H1 (cell line): ENCODE measurements around the gene PRRT2. TPM values are rescaled to one million over a fixed set of nuclear protein-coding genes. Genes with fewer than 3 reads are reported as not detected.

Experiments used
- CTCF ChIA-PET: fragments of 300-600 bp; sonication (Branson Sonifier 250); formaldehyde crosslinking; loops from one replicate; lab custom pipeline; 2021; ENCODE audit not compliant: partially characterized antibody; lab: Charles Lee
- POLR2A ChIA-PET: fragments of 300-600 bp; sonication (Branson Sonifier 250); formaldehyde crosslinking; loops from one replicate; lab custom pipeline; 2021; ENCODE audit warnings: inconsistent platforms; ENCODE audit not compliant: partially characterized antibody; lab: Charles Lee
- DNase-seq, 2 experiments: peaks; one replicate each; pipeline versions ENCODE4 v3.0.0 to v3.0.0-alpha.2; 2010 to 2022; ENCODE audit warnings: low spot score in 2 of 2, low read depth in 1 of 2, mixed read lengths in 1 of 2
- FAIRE-seq: peaks from 2 replicates; lab custom pipeline; 2011; peaks lifted over from hg19 to GRCh38; lab: Jason Lieb, UNC
- H2AFZ ChIP-seq: 2 replicates; pipeline ENCODE4 v1.8.1; 2012; ENCODE audit warnings: low read length, inconsistent platforms
- H2AK5ac ChIP-seq: 2 replicates; pipeline ENCODE4 v1.6.1; 2013; ENCODE audit warnings: low read depth, low read length
- H2BK120ac ChIP-seq: replicated peaks from 2 replicates; pipeline ENCODE3; 2013; ENCODE audit warnings: low read depth, low read length, inconsistent platforms
- H2BK12ac ChIP-seq: 2 replicates; pipeline ENCODE4 v1.6.1; 2013; ENCODE audit warnings: low read depth, low read length
- H2BK15ac ChIP-seq: 2 replicates; pipeline ENCODE4 v1.6.1; 2013; ENCODE audit warnings: low read length
- H2BK20ac ChIP-seq: 2 replicates; pipeline ENCODE4 v1.6.1; 2013; ENCODE audit warnings: low read length
- H2BK5ac ChIP-seq: 2 replicates; pipeline ENCODE4 v1.6.1; 2013; ENCODE audit warnings: low read depth, low read length
- H3K14ac ChIP-seq: 2 replicates; pipeline ENCODE4 v1.6.1; 2013; ENCODE audit warnings: inconsistent platforms; ENCODE audit not compliant: insufficient read length
- H3K18ac ChIP-seq: 2 replicates; pipeline ENCODE4 v1.6.1; 2013; ENCODE audit warnings: low read length; ENCODE audit errors: extremely low read depth
- H3K23ac ChIP-seq: 2 replicates; pipeline ENCODE4 v1.6.1; 2013; ENCODE audit warnings: inconsistent platforms; ENCODE audit not compliant: insufficient read length
- H3K23me2 ChIP-seq: 2 replicates; pipeline ENCODE4 v1.6.1; 2013; ENCODE audit warnings: low read depth, low read length
- H3K27ac ChIP-seq: 2 replicates; pipeline ENCODE4 v1.6.1; 2011; ENCODE audit warnings: low read depth, low read length, inconsistent platforms
- H3K27me3 ChIP-seq, 4 experiments: replicated peaks in 1 of 4; 1 replicate in 1 of 4; 2 replicates in 3 of 4; pipeline versions ENCODE4 v1.6.1 to v1.8.1; 2011 to 2013; ENCODE audit warnings: low read length in 3 of 4, mild to moderate bottlenecking in 3 of 4, inconsistent platforms in 2 of 4, mixed read lengths in 2 of 4, moderate library complexity in 1 of 4; ENCODE audit not compliant: control insufficient read depth in 3 of 4, insufficient read depth in 3 of 4; ENCODE audit errors: extremely low read depth in 1 of 4
- H3K36me3 ChIP-seq, 4 experiments: 2 replicates each; pipeline versions ENCODE4 v1.6.1 to v1.8.1; 2011 to 2013; ENCODE audit warnings: mild to moderate bottlenecking in 4 of 4, low read length in 3 of 4, moderate library complexity in 2 of 4, control low read depth in 1 of 4, inconsistent platforms in 1 of 4; ENCODE audit not compliant: insufficient read depth in 4 of 4, control insufficient read depth in 2 of 4
- H3K4ac ChIP-seq: replicated peaks from 2 replicates; pipeline ENCODE3; 2013; ENCODE audit warnings: low read length, low read depth, mixed read lengths, inconsistent platforms; ENCODE audit not compliant: insufficient read length
- H3K4me1 ChIP-seq, 4 experiments: replicated peaks in 1 of 4; 1 replicate in 1 of 4; 2 replicates in 3 of 4; pipeline versions ENCODE4 v1.6.1 to v1.8.1; 2011 to 2013; ENCODE audit warnings: low read length in 3 of 4, inconsistent platforms in 2 of 4, mixed read lengths in 1 of 4; ENCODE audit not compliant: insufficient read depth in 4 of 4, control insufficient read depth in 3 of 4
- H3K4me2 ChIP-seq, 2 experiments: 2 replicates each; pipeline versions ENCODE4 v1.6.1 to v1.8.1; 2011 to 2013; ENCODE audit warnings: low read depth in 2 of 2, low read length in 2 of 2, control low read depth in 1 of 2, inconsistent platforms in 1 of 2, mild to moderate bottlenecking in 1 of 2; ENCODE audit not compliant: insufficient read depth in 1 of 2
- H3K4me3 ChIP-seq, 4 experiments: fragments of 200-600, 300-600 bp in 1 of 4; sonication (generic), shearing (Covaris generic), sonication (Bioruptor Twin) in 1 of 4; 2 replicates each; pipeline versions ENCODE4 v1.5.1 to v1.8.1; 2011 to 2016; ENCODE audit warnings: low read length in 4 of 4, low read depth in 3 of 4, control low read depth in 2 of 4, inconsistent platforms in 2 of 4, mild to moderate bottlenecking in 2 of 4, mixed read lengths in 1 of 4, moderate library complexity in 1 of 4; ENCODE audit not compliant: insufficient read depth in 2 of 4; ENCODE audit errors: extremely low read depth in 1 of 4
- H3K56ac ChIP-seq: replicated peaks from 2 replicates; pipeline ENCODE3; 2013; ENCODE audit warnings: low read depth, mild to moderate bottlenecking, mixed read lengths, low read length, inconsistent platforms; ENCODE audit not compliant: insufficient read length
- H3K79me1 ChIP-seq: 2 replicates; pipeline ENCODE4 v1.6.1; 2013; ENCODE audit warnings: low read depth, low read length, control low read depth
- H3K79me2 ChIP-seq, 2 experiments: 2 replicates each; pipeline versions ENCODE4 v1.6.1 to v1.8.1; 2012 to 2013; ENCODE audit warnings: low read length in 2 of 2, mild to moderate bottlenecking in 2 of 2, inconsistent platforms in 1 of 2; ENCODE audit not compliant: insufficient read depth in 2 of 2, control insufficient read depth in 1 of 2
- H3K9ac ChIP-seq, 4 experiments: replicated peaks in 1 of 4; 1 replicate in 1 of 4; 2 replicates in 3 of 4; pipeline versions ENCODE4 v1.6.1 to v1.8.1; 2011 to 2013; ENCODE audit warnings: low read depth in 3 of 4, low read length in 3 of 4, control low read depth in 2 of 4, mild to moderate bottlenecking in 2 of 4, moderate library complexity in 2 of 4, inconsistent platforms in 1 of 4; ENCODE audit errors: extremely low read depth in 1 of 4
- H3K9me3 ChIP-seq, 2 experiments: 2 replicates each; pipeline versions ENCODE4 v1.6.1 to v1.8.1; 2012 to 2013; ENCODE audit warnings: mild to moderate bottlenecking in 2 of 2, moderate library complexity in 2 of 2, control low read depth in 1 of 2, inconsistent platforms in 1 of 2, low read depth in 1 of 2, low read length in 1 of 2, mixed read lengths in 1 of 2; ENCODE audit not compliant: insufficient read depth in 2 of 2
- H4K20me1 ChIP-seq, 2 experiments: replicated peaks in 1 of 2; 2 replicates each; pipeline versions ENCODE3 to v1.8.1; 2011 to 2013; ENCODE audit warnings: inconsistent platforms in 2 of 2, low read length in 2 of 2, mild to moderate bottlenecking in 1 of 2; ENCODE audit not compliant: insufficient read depth in 2 of 2, control insufficient read depth in 1 of 2
- H4K5ac ChIP-seq: 2 replicates; pipeline ENCODE4 v1.6.1; 2013; ENCODE audit warnings: low read length, low read depth, mixed read lengths, inconsistent platforms; ENCODE audit not compliant: insufficient read length
- H4K8ac ChIP-seq: 2 replicates; pipeline ENCODE4 v1.8.0; 2013; ENCODE audit warnings: mild to moderate bottlenecking, moderate library complexity, low read length, inconsistent platforms; ENCODE audit not compliant: insufficient read depth; ENCODE audit errors: extremely low read depth
- H4K91ac ChIP-seq: replicated peaks from 2 replicates; pipeline ENCODE3; 2013; ENCODE audit warnings: low read length, mixed read lengths, inconsistent platforms; ENCODE audit not compliant: insufficient read length
- BCL11A ChIP-seq, 2 experiments: IDR thresholded peaks; one replicate each; pipeline ENCODE4 v1.6.1; 2011; ENCODE audit warnings: low read depth in 2 of 2, low read length in 2 of 2, mild to moderate bottlenecking in 2 of 2
- CREB1 ChIP-seq: IDR thresholded peaks from 2 replicates; pipeline ENCODE4 v1.6.1; 2012; ENCODE audit warnings: inconsistent platforms
- GABPA ChIP-seq: IDR thresholded peaks from 2 replicates; pipeline ENCODE4 v1.6.1; 2011; ENCODE audit warnings: mild to moderate bottlenecking, low read length, moderate library complexity, borderline replicate concordance; ENCODE audit not compliant: insufficient read depth
- WGBS, 2 experiments: shearing (Covaris generic) in 1 of 2; methylation state at CpG; one replicate each; pipeline versions ENCODE4 v1.1.6 to v1.1.7; 2013 to 2015; ENCODE audit warnings: low lambda C conversion rate in 2 of 2, mixed read lengths in 2 of 2, inconsistent platforms in 1 of 2, low coverage in 1 of 2, missing lambda C conversion rate in 1 of 2; ENCODE audit not compliant: insufficient replicate concordance in 2 of 2, insufficient coverage in 1 of 2, insufficient read length in 1 of 2; ENCODE audit errors: extremely low coverage in 1 of 2, missing lambda C conversion rate in 1 of 2; 5-methylcytosine and 5-hydroxymethylcytosine counted together
- polyA plus RNA-seq, 7 experiments: library from polyadenylated mRNA; depleted of rRNA in 3 of 7; stranded (reverse) in 5 of 7; unstranded in 2 of 7; fragments of >200 nt in 5 of 7; fragments of 200-250 nt in 2 of 7; gene quantifications; 1 replicate in 5 of 7; 2 replicates in 1 of 7; 4 replicates in 1 of 7; pipeline versions ENCODE4 v1.2.1 to v1.2.3, GENCODE V29; 2011 to 2013; ENCODE audit warnings: missing spikeins in 2 of 7, mixed read lengths in 2 of 7
- total RNA-seq: library from RNA; stranded (reverse); fragmentation: NEBNext Ultra II Directional; extraction: Animal tissue kit (Norgen Biotek cat#: 25700); gene quantifications from 2 replicates; pipeline ENCODE4 v1.2.1, GENCODE V29; 2021

The PRRT2 gene
- total and polyA plus RNA-seq, 2 of the 8 experiments (the other 6 are each of a cell fraction or from before 2014, with no cell fraction given): 12.8 to 32.6 TPM

DNA sequence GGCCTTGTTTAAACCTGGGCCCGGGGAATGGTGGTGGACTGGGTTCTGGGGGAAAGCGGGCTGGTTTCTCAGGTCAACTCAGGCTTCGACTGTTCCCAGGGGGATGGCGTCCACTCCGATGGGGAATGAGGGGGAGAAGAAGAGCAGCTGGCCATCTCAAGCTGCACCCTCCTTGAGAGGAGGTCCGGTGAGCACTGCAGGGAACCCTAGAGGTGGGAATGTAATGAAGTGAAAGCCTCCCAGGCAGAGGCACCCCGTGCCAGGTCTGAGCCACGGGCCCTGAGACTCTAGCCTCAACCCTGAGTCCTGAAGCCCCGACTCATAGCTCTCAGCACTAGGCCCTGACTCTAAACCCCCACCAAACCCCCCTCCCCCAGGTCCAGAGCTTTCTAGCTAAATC lies 52.2 kb downstream of the PRRT2 start:
- no peak overlapping the region for H3K4me3 ChIP-seq
- H2AK5ac ChIP-seq: no peak overlapping the region
- H4K91ac ChIP-seq: no peak overlapping the region
- peak overlapping the region; percentile 45; the same call in 1 of the 2 replicates for H4K8ac ChIP-seq
- H2BK12ac ChIP-seq: 0 out of 2 replicates have a peak overlapping the region, but pooled peaks have one; percentile 17
- TF ChIP-seq CREB1 (no peak), BCL11A (IDR thresholded peaks at IDR 0.05; ENCODE audit: low read depth in 2 of 2, low read length in 2 of 2) (no peak), GABPA (no peak)
- TF ChIP-seq, all 59 proteins: peak for 0
- ChIA-PET CTCF (interaction anchor here (0.6 to 4.9 kb wide), 6 partner anchors 10 to 149 kb away, joined by 3 to 21 read pairs (median 5); no protein-coding TSS in a partner anchor), POLR2A (interaction anchor here (0.6 to 2.4 kb wide), 6 partner anchors 9 to 74 kb away, joined by 3 to 9 read pairs (median 4); partner anchors contain the start of genes KIF22 and PAGR1)
- H4K5ac ChIP-seq: no peak overlapping the region
- peak overlapping the region in 1 of 2 experiments; percentile 64; a peak in 1 of 4 replicates for H3K4me2 ChIP-seq
- H3K36me3 ChIP-seq: peaks cover 0 to 6% (median 1%) of the 10 kb centered on the region in 4 experiments; a peak in 5 of 8 replicates
- H3K4ac ChIP-seq: peak overlapping the region; percentile 81
- H2BK15ac ChIP-seq: no peak overlapping the region
- H3K9ac ChIP-seq: no peak overlapping the region
- H4K20me1 ChIP-seq: peaks cover 0 to 5% of the 10 kb centered on the region in 2 experiments
- no peak overlapping the region for H3K23ac ChIP-seq
- H3K18ac ChIP-seq: no peak overlapping the region
- no peak overlapping the region for H2BK5ac ChIP-seq
- H3K27ac ChIP-seq: no peak overlapping the region
- peaks cover 0 to 7% (median 3%) of the 10 kb centered on the region in 4 experiments; a peak in 3 of 7 replicates for H3K4me1 ChIP-seq
- FAIRE-seq (no peak), DNase-seq (no peak)
- no peak overlapping the region for H3K14ac ChIP-seq
- H3K79me2 ChIP-seq: peaks cover 0 to 9% of the 10 kb centered on the region in 2 experiments; a peak in 2 of 4 replicates
- H3K79me1 ChIP-seq: peaks cover 9% of the 10 kb centered on the region
- H2BK120ac ChIP-seq: no peak overlapping the region
- no peak overlapping the region for H2BK20ac ChIP-seq
- H3K27me3 ChIP-seq: no peaks in the 10 kb centered on the region
- no peaks in the 10 kb centered on the region for H3K9me3 ChIP-seq
- H3K56ac ChIP-seq: no peak overlapping the region
- peaks cover 8% of the 10 kb centered on the region; the same call in 1 of the 2 replicates for H3K23me2 ChIP-seq
- no peak overlapping the region for H2AFZ ChIP-seq
- WGBS, 2 experiments: 88% methylated on average over 8 of the region's 9 CpGs; no CpG with 5 or more reads in 1 of the 2 experiments
